ENCODE results near the gene SCYL1. TPM values are rescaled to one million over a fixed set of nuclear protein-coding genes. Genes with fewer than 3 reads are reported as not detected.

Gene SCYL1
- total RNA-seq, 1 experiment from 2014 or later, result 104 TPM

DNA sequence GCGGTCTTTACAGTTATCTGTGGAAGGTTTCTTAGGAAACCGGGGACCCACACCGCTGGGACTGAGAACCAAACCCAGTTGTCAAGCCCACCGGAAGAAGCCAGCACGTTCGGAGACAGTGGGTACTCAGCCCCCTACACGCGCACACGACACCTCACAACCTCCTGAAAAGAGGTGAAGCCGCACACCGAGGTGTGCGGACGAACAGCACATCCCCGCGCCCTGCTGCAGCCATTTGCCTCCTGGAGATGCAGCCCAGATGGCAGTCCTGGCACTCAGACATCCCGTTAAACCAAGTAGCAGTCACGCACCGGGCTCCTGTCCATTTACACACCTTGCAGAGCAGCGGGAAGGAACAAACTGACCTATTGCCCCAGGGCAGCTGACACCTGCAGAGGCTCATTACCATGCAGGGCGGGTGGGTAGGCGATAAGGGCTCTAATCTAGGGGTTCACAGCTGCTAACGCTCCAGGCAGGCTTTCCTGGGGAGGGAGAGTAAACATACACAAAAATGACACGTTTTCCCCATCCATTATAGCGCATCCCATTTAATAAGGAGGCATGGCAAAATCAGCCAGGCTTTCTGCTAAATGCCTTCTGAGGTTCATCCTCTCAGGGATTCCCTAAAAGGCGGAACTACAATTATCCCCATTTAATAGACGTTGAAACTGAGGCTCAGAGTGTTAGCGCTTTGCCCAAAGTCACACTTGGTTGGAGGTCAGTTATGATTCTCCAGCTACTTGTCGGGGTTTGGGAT is 50.1 kb downstream of the SCYL1 start:
- POLR2A ChIA-PET, result interaction anchor here (0.6 to 1.5 kb wide), 6 partner anchors 12 to 323 kb away, joined by 3 to 5 read pairs (median 3); partner anchors contain the start of genes PCNX3 and SCYL1
- peak overlapping the region; percentile 86 for H3K9ac ChIP-seq (ENCODE audit: low read length)
- TSS peak; percentile 85 for BruUV-seq (replicated peaks)
- H3K9me3 ChIP-seq (ENCODE audit: control insufficient read depth in 1 of 2, insufficient read depth in 1 of 2, low read depth in 1 of 2, low read length in 2 of 2), result no peaks in the 10 kb centered on the region
- RAD21 ChIA-PET (ENCODE audit: low non-redundant PET in 1 of 2, low total read pairs in 2 of 2, uncharacterized antibody in 2 of 2, unreplicated experiment in 2 of 2), result interaction anchor here in 1 of 2 experiments (1.0 kb wide), 1 partner anchor 35 kb away, joined by 3 read pairs; no protein-coding TSS in a partner anchor
- TF ChIP-seq POLR2AphosphoS5 (IDR thresholded peaks at IDR 0.05; ENCODE audit: low read depth, low read length), result peak; percentile 47
- TF ChIP-seq SIN3A (IDR thresholded peaks at IDR 0.05; ENCODE audit: low read depth), result no peak
- H3K79me2 ChIP-seq (ENCODE audit: insufficient read depth, low read length), result peaks cover 48% of the 10 kb centered on the region
- no peaks in the 10 kb centered on the region for H3K27me3 ChIP-seq (ENCODE audit: insufficient read depth, low read length)
- H3K27ac ChIP-seq (ENCODE audit: low read depth, low read length), result peak overlapping the region; percentile 94
- no peaks in the 10 kb centered on the region for H3K9me2 ChIP-seq (ENCODE audit: insufficient read depth)
- DNase-seq (ENCODE audit: low read depth, low spot score) (no peak), ATAC-seq (no peak)
- H3K4me2 ChIP-seq (ENCODE audit: low read length), result peak overlapping the region; percentile 78
- peak overlapping the region; percentile 74 to 78 for H3K4me3 ChIP-seq (replicated peaks in 1 of 2; ENCODE audit: low read depth in 1 of 2, low read length in 2 of 2)
- no peaks in the 10 kb centered on the region for H4K20me1 ChIP-seq (ENCODE audit: insufficient read depth)
- intact Hi-C loops (cut with micrococcal nuclease), result loop anchor here (5.0 kb wide), 1 partner anchor 193 kb away; the partner anchor contains the start of gene SLC25A45
- H3K36me3 ChIP-seq (ENCODE audit: control insufficient read depth in 1 of 2, insufficient read depth in 2 of 2, low read length in 2 of 2), result peaks cover 2 to 4% of the 10 kb centered on the region in 2 experiments; a peak in 2 of 4 replicates
- CTCF ChIA-PET, result interaction anchor here (1.1 to 1.5 kb wide), 3 partner anchors 17 to 40 kb away, joined by 4 to 11 read pairs (median 4); no protein-coding TSS in a partner anchor
- peaks cover 47 to 62% of the 10 kb centered on the region in 2 experiments for H3K4me1 ChIP-seq (ENCODE audit: control insufficient read depth in 1 of 2, insufficient read depth in 2 of 2, low read length in 2 of 2)
- H2AFZ ChIP-seq (ENCODE audit: low read depth, low read length, poor library complexity, severe bottlenecking), result no peak overlapping the region

DNA sequence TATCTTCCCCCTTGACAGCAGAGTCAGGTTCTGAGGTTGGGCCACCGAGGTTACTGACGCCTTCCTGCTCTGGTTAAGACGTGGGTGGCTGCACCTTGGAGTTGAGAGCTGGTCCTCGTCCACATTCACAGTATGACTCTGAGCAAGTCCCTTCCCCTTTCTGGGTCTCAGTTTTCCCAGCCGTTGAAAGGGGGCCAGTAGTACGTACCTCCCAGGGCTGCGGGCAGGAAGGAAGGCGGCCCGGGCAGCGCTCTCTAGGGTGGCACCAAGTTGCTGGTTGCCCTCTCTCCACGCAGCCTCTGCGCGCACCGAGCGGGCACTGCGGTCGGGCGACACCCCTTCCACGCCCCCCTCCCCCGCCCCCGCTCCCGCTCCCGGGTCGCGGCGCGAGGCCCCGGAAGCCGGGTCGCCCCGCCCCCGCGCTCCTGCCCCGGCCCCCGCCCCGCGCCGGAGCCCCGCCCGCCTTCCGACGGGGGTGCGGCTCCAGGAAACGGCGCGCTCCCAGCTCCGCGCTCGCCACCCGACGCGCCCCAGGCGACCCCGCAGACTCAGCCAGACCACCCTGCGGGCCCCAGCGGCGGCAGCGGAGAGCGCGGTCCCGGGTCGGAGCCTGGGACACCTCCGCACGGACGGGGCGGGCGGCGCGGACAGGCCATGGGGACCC is 50.8 kb downstream of the SCYL1 start, which contains the start of gene EHBP1L1:
TSS of gene EHBP1L1 (plus strand) at position 486 of the 664 bp plus-strand sequence. CDS start 250 bp downstream, outside the sequence.
- peak within 1 kb of the TSS; percentile 74 to 78 for H3K4me3 ChIP-seq (replicated peaks in 1 of 2; ENCODE audit: low read depth in 1 of 2, low read length in 2 of 2)
- CTCF ChIA-PET, result interaction anchor here (1.1 to 2.0 kb wide), 4 partner anchors 16 to 39 kb away, joined by 4 to 11 read pairs (median 6); no protein-coding TSS in a partner anchor
- H3K27ac ChIP-seq (ENCODE audit: low read depth, low read length), result peak within 1 kb of the TSS; percentile 97
- DNase-seq (ENCODE audit: low read depth, low spot score) (no peak), ATAC-seq (peak; percentile 33)
- peak within 1 kb of the TSS; percentile 86 for H3K9ac ChIP-seq (ENCODE audit: low read length)
- no peaks in the 10 kb centered on the region for H3K9me2 ChIP-seq (ENCODE audit: insufficient read depth)
- no peaks in the 10 kb centered on the region for H3K27me3 ChIP-seq (ENCODE audit: insufficient read depth, low read length)
- RAD21 ChIA-PET (ENCODE audit: low non-redundant PET in 1 of 2, low total read pairs in 2 of 2, uncharacterized antibody in 2 of 2, unreplicated experiment in 2 of 2), result interaction anchor here in 1 of 2 experiments (1.0 kb wide), 1 partner anchor 36 kb away, joined by 3 read pairs; no protein-coding TSS in a partner anchor
- peaks cover 47 to 62% of the 10 kb centered on the region in 2 experiments for H3K4me1 ChIP-seq (ENCODE audit: control insufficient read depth in 1 of 2, insufficient read depth in 2 of 2, low read length in 2 of 2)
- no peaks in the 10 kb centered on the region for H4K20me1 ChIP-seq (ENCODE audit: insufficient read depth)
- no TSS peak for BruUV-seq (replicated peaks)
- intact Hi-C loops (cut with micrococcal nuclease), result loop anchor here (2.0 kb wide), 1 partner anchor 39 kb away; the partner anchor contains the start of genes MAP3K11 and PCNX3
- TF ChIP-seq POLR2A (IDR thresholded peaks at IDR 0.05; ENCODE audit: borderline replicate concordance, extremely low read depth, insufficient read depth, insufficient read length) (peak; percentile 29), POLR2AphosphoS5 (IDR thresholded peaks at IDR 0.05; ENCODE audit: low read depth, low read length) (0 out of 2 replicates have a peak, but pooled peaks have one; percentile 49), EZH2phosphoT487 (IDR thresholded peaks at IDR 0.05; ENCODE audit: borderline replicate concordance) (no peak)
- H3K79me2 ChIP-seq (ENCODE audit: insufficient read depth, low read length), result peaks cover 43% of the 10 kb centered on the region
- no peak within 1 kb of the TSS for H2AFZ ChIP-seq (ENCODE audit: low read depth, low read length, poor library complexity, severe bottlenecking)
- POLR2A ChIA-PET, result interaction anchor here (0.7 to 1.5 kb wide), 6 partner anchors 12 to 76 kb away, joined by 3 to 5 read pairs (median 3); partner anchors contain the start of genes PCNX3 and SCYL1
- H3K36me3 ChIP-seq (ENCODE audit: control insufficient read depth in 1 of 2, insufficient read depth in 2 of 2, low read length in 2 of 2), result peaks cover 2 to 4% of the 10 kb centered on the region in 2 experiments; a peak in 2 of 4 replicates
- peak within 1 kb of the TSS; percentile 78 for H3K4me2 ChIP-seq (ENCODE audit: low read length)
- no peaks in the 10 kb centered on the region for H3K9me3 ChIP-seq (ENCODE audit: control insufficient read depth in 1 of 2, insufficient read depth in 1 of 2, low read depth in 1 of 2, low read length in 2 of 2)
